ENCODE measurements around the gene PROM1.

Gene PROM1

DNA sequence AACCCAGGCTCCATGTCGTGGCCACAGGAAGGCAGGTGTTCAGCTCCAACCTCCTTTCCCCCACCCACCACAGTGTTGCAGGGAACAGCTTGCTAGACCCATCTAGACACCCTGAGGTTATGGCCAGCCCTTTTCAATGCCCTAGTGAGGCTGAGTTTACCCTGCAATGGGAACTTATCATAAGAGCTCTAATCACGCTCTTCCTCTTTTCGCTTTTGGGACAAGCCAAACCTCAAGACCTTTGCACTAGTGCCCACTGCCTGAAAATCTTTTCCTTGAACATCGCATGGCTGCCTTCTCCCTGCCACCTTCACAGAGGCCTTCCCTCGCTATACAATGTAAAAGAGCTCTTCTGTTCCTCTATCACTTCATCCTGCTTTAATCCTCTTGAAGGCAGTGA, 118.5 kb downstream of the PROM1 start:
- no peak for DNase-seq
- in situ Hi-C loops (cut with MboI; ENCODE audit: low pct_unique_long_range_greater_than_20kb, low sequenced_read_pairs): no loop called here

DNA sequence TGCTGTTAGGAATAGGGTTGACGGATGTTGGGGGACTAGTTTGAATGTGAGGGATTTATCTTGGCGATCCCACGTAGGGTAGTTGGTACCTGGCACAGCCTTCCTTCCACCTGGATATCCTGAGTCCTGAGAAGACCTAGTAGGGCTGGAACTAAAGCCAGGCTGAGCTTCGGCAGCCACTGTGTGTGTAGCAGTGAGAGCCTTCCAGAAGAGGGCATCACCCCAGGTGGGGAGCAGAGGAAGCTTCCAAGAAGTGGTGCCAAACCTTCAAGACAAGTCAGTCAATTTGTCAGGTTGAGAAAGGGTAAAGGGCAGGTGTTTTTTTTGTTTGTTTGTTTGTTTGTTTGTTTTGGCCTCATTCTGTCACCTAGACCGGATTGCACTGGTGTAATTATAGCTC, 119.7 kb downstream of the PROM1 start:
- in situ Hi-C loops (cut with MboI; ENCODE audit: low pct_unique_long_range_greater_than_20kb, low sequenced_read_pairs): no loop called here
- DNase-seq: no peak

DNA sequence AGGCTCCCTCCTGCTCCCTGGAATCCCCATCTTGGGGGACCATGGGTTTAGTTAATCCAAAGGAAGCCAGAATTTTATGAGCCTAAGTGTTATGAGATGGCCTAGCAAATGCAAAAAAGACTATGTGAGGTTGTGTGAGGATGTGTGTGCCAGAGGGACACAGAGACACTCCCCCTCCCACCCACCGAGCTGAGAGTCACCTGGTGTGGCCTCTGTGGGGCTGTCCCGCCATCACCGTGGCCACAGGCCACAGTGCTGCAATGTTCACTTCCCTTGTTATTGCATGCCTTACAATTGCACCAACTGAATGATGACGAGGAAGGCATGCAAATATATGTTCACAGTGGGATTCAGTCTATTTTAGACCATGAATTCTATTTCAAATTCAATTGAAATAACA, 120.2 kb downstream of the PROM1 start:
- DNase-seq: no peak
- in situ Hi-C loops (cut with MboI; ENCODE audit: low pct_unique_long_range_greater_than_20kb, low sequenced_read_pairs): no loop called here

DNA sequence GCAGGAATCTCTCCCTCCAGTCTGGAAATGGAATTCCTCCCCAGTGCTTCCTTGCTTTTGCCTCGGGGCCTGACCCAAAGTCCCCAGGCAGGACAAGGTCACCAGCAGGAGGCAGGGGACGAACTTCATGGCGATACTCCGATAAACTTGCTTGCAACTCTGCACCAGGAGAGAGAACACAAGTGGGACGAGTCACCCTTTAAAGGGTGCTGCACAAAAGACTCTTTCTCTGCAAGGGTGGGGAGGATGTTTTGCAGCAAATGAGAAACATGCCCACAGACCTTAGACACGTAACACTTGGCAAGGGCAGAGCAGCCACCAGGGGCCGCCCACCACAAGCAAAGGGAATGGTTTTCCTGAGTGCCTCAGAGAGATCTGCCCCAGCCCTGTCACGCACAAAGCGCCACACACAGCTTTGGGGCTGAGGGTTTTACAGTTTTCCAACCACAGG, 120.8 kb downstream of the PROM1 start, which contains the start of gene FGFBP2:
FGFBP2 (minus strand) TSS at position 175 of the 451 bp plus-strand sequence; CDS start at position 129, 46 bp downstream.
- in situ Hi-C loops (cut with MboI; ENCODE audit: low pct_unique_long_range_greater_than_20kb, low sequenced_read_pairs): no loop called here
- DNase-seq: peak; percentile 20

DNA sequence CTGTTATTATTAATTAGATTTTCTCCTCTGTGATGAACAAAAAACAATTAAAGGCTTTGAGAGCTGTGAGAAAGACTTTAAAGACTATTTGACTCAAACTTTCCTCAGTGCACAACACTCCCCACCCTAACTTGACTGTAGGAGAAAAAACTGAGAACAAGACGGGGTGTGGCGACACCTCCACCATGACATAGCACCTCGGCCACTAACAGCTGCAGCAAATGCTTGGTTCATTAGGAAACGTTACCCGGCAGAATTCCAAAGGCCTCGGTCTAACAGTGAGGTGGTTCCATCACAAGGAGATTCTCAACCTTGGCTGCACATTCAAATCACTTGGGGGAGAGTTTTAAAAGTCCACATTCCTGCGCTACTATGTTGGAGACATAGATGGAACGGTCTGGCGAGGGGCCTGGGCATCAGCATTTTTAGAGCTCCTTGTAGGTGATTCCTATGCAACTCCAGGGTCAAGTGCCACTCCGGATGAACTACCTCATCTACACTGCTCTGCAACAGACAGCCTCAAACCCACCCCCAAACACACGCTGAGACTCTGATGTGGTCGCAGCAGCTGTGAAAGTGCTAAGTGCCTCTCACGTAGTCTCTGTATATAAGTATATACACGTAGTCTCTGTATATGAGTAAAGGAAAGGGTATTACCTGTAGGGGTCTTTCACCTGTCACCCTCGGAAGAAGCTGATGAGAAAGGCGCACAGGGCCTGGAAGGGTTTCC, 121.9 kb downstream of the PROM1 start:
- DNase-seq: no peak
- in situ Hi-C loops (cut with MboI; ENCODE audit: low pct_unique_long_range_greater_than_20kb, low sequenced_read_pairs): no loop called here

DNA sequence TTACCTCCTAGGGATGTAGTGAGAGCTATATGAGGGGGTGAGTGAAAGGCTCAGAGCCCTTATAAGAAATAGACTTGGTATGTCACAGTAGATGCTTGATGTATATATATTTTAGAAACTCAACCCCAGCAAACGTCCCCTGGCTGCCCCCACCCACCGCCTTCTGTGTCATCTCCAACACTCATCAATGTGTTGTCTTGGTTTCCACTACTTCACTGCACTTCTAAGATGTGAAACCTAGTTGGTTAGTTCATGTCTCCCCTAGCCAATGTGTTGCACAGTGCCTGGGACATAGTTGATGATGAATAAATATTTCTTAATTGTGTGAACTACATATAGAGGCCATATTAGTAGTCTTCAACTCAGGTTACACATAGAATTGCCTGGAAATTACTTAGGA, 125.3 kb downstream of the PROM1 start:
- in situ Hi-C loops (cut with MboI; ENCODE audit: low pct_unique_long_range_greater_than_20kb, low sequenced_read_pairs): no loop called here
- no peak for DNase-seq

DNA sequence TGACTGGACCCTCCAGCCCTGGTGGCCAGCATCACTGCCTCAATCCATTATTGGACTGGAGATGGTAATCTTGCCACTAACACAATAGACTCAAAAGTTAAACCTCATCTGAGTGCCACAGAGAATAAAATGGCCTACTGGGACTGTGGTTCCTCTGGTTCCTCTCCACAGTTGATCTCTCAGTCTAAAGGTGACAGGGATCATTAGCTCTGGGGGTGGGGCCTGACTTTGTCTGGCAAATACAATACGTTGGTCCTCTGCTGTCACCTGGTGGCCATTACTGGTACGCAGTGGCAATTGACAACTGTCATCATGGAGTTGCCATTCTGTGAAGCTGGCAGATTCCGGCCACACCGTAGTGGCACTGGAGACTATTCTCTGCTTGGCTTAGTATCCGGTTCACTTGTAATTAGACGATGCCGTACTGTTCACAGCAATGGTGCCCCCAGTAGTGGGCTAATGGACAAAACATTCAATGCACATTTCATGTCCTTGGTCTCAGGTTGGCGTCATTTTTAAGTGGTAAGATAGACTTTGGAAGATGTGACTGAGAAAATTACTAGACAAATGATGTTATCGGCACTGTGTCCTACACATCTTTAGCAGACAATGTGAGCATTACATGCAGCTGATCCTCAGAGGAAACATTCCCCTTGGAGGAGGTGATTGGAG, 127.5 kb downstream of the PROM1 start:
- DNase-seq: peak; percentile 65
- in situ Hi-C loops (cut with MboI; ENCODE audit: low pct_unique_long_range_greater_than_20kb, low sequenced_read_pairs): no loop called here

DNA sequence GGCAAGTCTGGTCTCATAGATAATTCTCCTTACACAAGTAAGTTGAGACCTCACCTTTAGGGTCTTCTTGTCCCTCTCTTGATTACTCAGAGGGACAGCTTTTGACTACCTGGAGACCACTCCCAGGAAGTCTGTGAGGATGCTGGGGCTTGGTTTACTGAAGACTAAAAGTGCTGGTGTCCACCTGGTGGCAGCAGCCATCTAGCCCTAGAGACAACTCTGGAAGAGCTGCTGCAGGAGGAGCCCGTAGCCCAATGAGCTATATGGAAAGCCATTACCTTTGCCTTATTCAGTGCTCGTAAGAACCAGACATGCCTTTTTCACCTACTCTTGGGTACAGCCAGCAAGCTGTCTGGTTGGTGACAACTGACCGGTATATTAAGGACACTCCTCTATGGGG, 128.2 kb downstream of the PROM1 start:
- no peak for DNase-seq

DNA sequence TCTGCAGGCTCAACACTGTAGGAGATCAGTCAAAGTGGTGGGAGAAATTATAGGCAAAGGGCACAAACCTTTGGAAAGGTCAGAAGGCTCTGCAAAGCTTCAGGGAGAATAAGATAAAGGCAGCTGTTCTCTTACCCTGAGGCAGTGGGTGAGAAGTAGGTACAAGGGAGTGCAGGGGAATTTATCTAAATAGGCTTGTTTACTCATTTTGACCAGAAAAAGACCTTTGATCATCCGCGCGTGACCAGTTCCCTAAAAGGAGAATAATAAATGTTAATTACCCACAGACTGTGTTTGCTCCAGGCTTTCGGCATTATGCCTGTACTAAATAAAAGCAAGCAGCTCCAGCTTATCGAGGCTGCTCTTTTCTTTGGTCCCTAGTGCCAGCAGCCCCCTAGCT, 130.2 kb downstream of the PROM1 start:
- DNase-seq: no peak
- in situ Hi-C loops (cut with MboI; ENCODE audit: low pct_unique_long_range_greater_than_20kb, low sequenced_read_pairs): no loop called here

More for the DNA sequence above, 128.2 kb downstream of the PROM1 start:
- in situ Hi-C loops (cut with MboI; ENCODE audit: low pct_unique_long_range_greater_than_20kb, low sequenced_read_pairs): no loop called here

DNA sequence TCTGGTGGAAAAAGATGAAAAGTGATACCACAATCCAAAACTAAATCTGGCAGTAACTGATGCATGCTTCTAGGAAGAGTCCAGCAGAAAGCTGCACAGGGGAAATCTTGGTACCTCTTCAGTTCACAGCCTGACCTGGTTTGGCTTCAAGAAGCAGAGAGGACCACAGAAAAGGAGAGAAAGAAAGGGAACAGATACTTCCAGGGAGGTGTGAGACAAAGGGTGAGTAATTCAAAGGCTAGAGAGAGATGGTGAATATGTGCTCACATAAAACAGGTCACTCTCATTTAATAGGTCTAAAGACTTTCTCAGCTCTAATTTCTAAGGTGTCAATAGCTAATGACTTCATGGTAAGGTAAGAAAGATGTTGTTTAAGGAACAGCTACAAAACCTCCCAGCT, 132.0 kb downstream of the PROM1 start:
- in situ Hi-C loops (cut with MboI; ENCODE audit: low pct_unique_long_range_greater_than_20kb, low sequenced_read_pairs): no loop called here
- no peak for DNase-seq

DNA sequence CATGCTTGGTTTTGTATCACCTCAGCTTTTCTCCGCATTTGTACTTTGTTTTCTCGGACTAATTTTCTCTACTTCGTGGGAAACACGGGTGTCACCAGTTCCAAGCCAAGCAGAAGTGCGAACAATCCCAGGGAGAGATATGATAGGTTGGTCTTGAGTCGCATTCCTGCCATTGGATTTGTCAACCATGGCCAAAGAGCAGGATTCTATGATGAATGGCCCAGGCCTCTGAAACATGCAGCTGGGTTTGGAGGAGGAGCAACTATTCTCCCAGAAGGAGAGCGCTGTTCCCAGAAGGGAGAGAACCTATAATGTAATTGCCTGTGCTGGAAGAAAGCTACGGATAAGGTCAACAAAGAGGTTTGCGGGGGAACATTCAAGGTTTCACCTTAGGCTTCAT, 135.0 kb downstream of the PROM1 start:
- no peak for DNase-seq
- in situ Hi-C loops (cut with MboI; ENCODE audit: low pct_unique_long_range_greater_than_20kb, low sequenced_read_pairs): no loop called here

DNA sequence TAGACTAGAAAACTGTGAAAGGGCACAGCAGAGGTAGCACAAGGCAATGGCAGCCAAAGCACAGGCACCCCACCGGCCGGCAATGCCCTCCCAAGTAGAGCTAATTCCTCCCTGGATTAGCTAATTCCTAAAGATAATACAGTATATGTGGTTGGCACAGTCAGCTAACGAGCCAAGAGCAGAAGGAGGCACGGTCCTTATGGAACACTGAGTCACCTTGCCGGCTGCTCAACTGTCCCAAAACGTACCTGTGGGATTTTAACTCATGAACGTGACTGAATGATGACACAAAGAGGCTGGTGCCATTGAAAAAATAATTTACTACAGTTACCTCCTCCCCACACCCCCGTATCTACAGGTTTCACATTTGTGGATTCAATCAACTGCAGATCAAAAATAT, 136.1 kb downstream of the PROM1 start:
- DNase-seq: no peak
- in situ Hi-C loops (cut with MboI; ENCODE audit: low pct_unique_long_range_greater_than_20kb, low sequenced_read_pairs): no loop called here

DNA sequence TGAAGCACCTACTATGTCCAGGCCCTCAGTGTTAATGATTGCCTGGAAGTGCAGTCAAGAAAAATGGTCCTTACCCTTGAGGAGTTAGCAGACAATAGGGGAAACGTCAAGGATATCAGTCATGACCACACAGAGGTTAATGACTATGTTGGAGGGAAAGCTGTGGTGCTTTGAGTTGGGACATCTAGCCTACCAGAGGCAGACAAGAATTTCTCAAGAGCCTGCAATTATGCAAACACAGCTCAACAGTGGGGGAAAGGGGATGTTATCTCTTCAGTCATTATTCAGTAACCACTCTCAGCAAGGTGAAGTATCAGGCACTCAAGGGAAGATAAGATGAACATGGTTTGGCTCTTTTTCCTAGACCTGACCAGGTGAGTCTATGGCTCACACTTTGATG, 138.3 kb downstream of the PROM1 start:
- no peak for DNase-seq
- in situ Hi-C loops (cut with MboI; ENCODE audit: low pct_unique_long_range_greater_than_20kb, low sequenced_read_pairs): no loop called here

DNA sequence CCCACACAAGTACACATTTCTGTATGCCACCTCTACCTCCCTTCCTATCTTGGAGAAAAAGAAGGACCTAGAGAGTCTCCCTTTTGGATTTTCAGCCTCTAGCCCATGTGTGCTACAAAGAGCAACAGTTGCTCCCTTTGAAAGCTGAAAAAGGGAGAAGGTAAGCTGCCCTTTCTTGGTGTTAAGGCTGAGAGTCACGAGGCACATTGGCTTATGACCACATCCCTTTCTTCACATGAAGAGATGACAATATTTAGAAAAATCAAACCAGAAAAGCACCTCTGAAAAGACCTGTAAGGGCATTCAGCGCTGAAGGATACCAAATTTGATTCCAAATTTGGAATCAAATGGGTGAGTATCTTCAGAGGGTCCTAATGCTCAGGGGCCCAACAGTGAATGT, 138.9 kb downstream of the PROM1 start:
- in situ Hi-C loops (cut with MboI; ENCODE audit: low pct_unique_long_range_greater_than_20kb, low sequenced_read_pairs): no loop called here
- DNase-seq: no peak

DNA sequence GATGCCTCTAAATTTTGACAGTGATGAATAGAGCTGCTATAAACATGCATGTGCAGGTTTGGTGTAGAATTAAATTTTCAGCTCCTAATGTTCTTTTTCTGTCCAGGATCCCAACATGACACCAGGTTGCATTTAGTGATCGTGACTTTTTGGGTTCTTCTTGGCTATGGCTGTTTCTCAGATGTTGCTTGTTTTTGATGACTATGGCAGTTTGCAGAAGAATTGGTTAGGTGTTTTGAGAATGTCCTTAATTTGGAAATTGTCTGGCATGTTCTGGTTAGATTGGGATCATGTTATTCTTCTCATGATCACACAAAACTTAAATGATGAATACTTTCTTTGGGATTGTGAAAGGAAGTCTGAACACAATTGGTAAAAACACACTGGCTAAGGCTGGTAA, 141.5 kb downstream of the PROM1 start:
- in situ Hi-C loops (cut with MboI; ENCODE audit: low pct_unique_long_range_greater_than_20kb, low sequenced_read_pairs): no loop called here
- DNase-seq: no peak

DNA sequence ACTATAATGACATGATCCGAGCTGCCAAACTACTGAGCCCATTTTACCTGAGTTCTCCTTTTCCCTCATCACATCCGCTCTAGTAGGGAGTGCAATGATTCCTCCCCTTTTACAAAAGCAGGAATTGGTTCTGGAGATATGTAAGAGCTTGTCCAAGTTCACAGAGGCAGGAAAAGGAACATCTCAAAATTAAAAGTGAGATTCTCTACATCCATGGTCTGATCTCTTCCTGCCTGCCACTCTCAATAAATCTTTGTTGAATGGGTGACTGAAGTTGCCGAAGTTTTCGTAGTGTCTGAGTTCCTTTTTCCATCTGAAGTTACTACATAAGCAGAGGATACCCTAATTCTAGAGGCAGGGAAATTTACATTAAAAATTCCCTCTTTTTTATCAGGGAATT, 145.2 kb downstream of the PROM1 start, which contains the start of gene FGFBP1:
FGFBP1 (minus strand) TSS at position 101 of the 400 bp plus-strand sequence. CDS start 2,108 bp downstream, outside the sequence.
- DNase-seq: no peak
- in situ Hi-C loops (cut with MboI; ENCODE audit: low pct_unique_long_range_greater_than_20kb, low sequenced_read_pairs): no loop called here

DNA sequence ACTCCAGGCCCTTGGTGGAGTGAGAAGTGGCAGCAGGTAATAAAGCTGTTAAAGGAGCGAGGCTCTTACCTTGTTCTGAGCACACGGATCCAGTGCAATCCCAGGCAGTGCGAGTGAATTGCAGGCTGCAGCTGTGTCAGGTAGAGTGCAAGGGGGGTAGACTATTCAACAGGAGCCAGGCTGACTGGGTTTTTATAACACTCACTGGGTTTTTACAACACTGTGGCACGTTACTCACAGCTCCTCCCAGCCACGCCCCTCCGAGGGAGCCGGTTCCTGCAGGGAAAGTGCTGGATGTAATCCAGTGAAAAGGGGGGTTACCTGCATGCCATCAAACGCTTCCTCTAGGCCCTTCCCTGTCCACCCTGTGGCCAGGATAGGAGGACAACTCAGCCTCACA, 145.6 kb downstream of the PROM1 start:
- DNase-seq: no peak
- in situ Hi-C loops (cut with MboI; ENCODE audit: low pct_unique_long_range_greater_than_20kb, low sequenced_read_pairs): no loop called here

DNA sequence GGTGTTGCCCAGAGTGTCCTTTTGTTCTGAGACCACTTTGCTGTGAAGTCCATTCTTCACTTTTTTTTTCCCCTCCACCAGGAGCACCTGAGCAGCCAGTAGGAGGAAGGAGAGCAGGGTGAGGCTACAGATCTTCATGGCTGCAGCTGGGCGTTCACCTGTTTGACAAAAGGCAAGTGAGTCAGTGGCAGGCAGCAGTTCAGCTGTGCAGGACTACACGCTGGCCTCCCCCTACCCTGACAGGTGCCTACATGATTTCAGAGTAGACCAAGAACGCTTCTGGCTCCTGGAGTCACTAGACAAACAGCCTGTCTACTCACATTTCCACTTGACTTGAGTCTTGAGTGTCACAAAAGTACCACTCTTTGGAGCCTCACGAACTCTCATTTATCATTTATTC, 147.3 kb downstream of the PROM1 start:
- DNase-seq: no peak
- in situ Hi-C loops (cut with MboI; ENCODE audit: low pct_unique_long_range_greater_than_20kb, low sequenced_read_pairs): no loop called here

DNA sequence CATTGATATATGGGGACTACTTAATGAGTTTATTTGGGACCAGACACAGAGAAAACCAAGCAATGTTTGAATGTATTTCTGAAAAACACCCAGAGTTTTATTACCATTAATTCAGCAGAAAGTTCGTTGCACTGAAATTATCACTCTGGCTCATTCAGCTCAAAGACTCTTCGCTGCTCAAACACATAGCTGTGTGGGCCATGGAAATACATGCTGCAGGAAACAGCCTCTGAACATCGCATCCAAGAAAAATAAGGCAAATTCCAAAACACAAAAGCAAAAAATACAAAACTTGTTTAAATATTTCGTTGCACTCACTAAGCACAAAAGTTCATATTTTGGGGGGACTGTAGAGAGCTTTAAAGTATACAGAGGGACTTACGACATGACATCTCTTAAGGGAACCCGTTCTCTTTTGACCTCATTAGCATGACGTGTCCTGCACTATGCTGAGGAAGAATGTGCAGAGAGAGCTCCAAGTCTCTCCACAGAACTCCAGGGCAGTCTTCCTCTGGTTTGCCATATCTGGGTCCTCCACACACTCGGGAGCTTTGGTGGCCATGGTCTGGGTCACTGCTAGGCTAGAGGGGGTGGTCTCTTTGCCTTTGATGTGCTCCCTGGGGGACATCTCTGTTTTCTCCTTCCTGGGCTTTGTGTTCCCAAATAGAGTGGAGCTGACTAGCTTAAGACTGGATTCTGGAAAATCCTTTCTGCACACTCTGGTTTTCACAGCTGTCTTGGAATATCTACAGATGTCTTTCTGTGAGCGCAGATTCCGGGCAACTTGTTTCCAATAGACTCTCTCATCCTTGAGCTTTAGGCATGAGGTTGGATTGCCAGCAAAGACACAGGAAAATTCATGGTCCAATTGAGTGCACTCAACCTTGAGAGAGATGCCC, 148.1 kb downstream of the PROM1 start:
- DNase-seq: no peak
- in situ Hi-C loops (cut with MboI; ENCODE audit: low pct_unique_long_range_greater_than_20kb, low sequenced_read_pairs): no loop called here

DNA sequence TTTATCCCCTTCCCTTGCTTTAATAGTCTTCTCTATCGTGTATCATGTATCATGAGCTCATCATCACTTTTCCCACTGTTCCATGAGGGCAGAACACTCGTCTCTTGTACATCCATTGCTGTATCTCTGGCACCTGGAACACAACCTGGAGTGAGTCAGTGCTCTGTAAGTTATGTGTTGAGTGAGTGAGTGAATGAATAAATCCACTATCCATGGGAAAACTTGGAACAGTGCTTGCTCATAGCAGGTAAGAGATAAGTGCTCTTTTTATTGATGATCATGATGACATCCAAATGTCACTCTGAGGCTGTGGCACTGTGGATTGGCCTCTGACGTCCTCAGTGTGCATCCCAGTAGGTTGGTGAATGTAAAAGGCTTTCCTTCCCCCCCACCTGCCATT, 149.6 kb downstream of the PROM1 start:
- in situ Hi-C loops (cut with MboI; ENCODE audit: low pct_unique_long_range_greater_than_20kb, low sequenced_read_pairs): no loop called here
- no peak for DNase-seq

Measured in KBM-7 (cell line).